CD4-positive, alpha-beta T cell treated with Interleukin-10 for 1 hour (primary cell): ENCODE results near the gene FAM20A.
"Not testable (repeated sequence)": the region's sequence is repeated elsewhere in the genome, so short reads cannot be mapped to it uniquely, and the experiment has no call there.

ENCODE experiments used
- DNase-seq: peaks from one replicate; pipeline ENCODE4 v3.0.0-alpha.2; 2020

The FAM20A gene

GRCh38 chr17:68518063-68518815, 82.9 kb downstream of the FAM20A start:
- no peak for DNase-seq

- not testable (repeated sequence) for DNase-seq
These were observed 83.6 kb downstream of the FAM20A start for GRCh38 chr17:68517605-68518004.

DNA sequence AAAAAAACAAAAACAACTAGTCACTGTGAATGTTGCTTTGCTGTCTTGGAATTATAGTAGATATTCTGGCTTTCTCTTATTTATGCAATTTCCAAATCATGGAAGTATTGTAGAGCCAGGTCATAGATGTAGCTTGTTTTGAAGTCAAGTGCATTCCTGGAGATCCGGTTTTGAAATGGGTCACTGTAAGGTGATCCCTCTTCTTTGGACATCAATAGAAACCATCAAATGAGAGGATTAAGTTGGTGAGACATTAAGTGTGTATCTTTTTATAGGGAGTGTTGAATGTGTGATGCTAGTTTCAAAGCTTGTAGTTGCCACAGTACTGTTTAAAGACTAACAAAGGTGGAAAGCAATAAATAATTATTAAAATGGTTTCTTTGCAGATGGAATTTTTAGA, 84.4 kb downstream of the FAM20A start:
- DNase-seq, result no peak

GRCh38 chr17:68514831-68515635, 86.1 kb downstream of the FAM20A start:
- no peak for DNase-seq

GRCh38 chr17:68513932-68514331, 87.2 kb downstream of the FAM20A start:
- no peak for DNase-seq

GRCh38 chr17:68512960-68513474, 88.2 kb downstream of the FAM20A start:
- no peak for DNase-seq

GRCh38 chr17:68512247-68512959, 88.8 kb downstream of the FAM20A start, which contains the start of gene PRKAR1A:
Gene PRKAR1A (plus strand): TSS chr17:68512430. CDS start chr17:68515400, 2,970 bp downstream.
- DNase-seq, result peak; percentile 94

DNA sequence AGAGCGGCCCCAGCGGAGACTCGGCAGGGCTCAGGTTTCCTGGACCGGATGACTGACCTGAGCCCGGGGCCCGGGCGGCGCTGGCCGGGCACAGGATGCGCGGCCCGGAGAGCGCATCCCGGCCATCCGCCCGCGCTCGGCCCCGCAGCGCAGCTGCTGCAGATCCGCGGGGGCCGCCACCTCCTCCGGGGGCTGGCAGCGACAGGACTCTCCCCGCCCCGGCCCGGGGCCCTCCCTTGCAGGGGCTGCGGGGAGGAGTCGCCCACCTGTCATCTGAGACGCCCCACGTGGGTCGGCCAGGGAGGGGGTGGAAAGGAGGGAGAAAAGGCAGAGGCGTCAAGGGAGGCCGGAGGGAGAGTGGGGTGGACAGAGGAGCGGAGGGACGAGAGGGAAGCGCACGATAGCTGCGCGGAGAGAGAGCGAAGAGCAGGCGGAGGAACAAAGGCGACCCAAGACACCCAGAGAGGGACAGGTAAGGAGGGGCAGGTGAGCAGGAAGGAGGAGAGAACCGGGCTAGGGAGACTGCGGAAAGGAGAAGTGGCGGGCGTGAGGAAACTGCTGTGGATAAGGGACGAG, 89.4 kb downstream of the FAM20A start:
- DNase-seq, result peak; percentile 81

DNA sequence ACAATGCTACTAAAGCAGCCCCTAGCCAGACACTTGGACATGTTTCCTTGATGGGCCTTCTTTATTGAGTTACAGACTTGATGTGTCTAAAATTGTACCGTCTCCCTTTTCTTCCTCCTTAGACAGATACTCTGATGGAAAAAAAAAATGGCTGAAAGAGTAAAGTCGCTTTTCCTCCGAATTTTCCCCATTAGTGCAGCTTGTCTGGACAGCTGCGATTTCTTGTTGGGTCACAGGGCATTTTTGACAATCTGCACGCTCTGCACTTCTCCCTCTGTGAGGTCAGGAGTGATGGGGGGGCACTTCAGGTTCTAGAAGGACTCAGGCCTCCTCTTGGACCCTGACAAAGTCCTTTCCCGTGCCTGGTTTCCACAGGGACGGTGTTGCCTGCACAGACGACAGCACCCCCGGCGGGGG, 89.9 kb downstream of the FAM20A start:
- DNase-seq, result no peak

- peak; percentile 22 for DNase-seq
These were observed 91.8 kb downstream of the FAM20A start for GRCh38 chr17:68509141-68510057.

DNA sequence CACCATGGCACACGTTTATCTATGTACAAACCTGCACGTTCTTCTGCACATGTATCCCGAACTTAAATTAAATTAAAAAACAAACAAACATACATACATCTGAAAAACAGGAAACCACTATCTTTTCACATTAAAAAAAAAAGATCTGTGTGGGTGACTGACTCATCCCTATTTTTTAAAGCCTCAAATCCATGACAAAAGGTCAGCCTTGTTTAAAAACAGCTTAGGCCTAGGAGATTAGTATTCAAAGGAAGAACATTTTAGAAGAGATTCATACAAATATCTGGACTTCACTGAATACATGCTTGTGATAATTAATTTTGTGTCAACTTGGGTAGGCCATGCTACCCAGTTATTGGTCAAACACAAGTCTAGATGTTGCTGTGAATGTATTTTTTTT, 93.6 kb downstream of the FAM20A start:
- no peak for DNase-seq

GRCh38 chr17:68505951-68506350, 95.2 kb downstream of the FAM20A start:
- DNase-seq, result no peak

DNA sequence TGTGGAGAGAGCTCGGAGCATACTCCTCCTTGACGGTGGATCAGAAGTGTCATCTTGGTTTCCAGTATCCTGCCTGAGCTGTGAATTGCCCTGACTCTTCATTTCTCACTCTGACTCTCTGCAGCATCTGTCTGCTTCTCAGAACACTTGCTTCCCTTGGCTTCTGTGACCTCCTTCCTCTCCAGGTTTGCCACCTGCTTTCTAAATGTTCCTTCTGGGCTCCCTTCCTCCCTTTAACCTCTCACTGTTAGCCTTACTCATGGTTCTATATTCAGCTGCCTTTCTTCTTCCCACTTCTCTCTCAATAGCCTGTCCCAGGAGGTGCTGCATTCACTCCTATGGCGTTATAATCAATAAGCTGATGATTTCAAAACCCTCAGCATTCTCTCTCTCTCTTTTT, 100.1 kb downstream of the FAM20A start:
- no peak for DNase-seq

DNA sequence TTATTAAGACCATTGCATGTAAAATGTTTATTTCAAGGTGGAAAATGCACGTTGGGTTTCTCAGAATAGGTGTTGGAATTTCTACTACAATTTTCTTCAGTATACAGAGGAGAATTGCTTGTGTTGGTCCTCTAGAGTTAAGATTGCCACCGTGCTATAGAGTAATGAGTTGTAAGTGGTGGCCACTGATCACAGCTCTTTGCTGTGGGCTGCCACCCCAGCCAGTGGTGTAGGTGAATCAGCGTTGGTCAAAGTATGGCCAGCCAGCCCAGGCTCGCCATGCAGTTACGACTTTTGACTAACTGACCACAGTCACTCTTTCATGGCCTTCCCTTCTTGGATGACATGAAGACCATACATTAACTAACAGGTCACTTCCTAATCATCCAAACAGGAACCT, 101.6 kb downstream of the FAM20A start:
- no peak for DNase-seq

- DNase-seq, result no peak
These were observed 102.5 kb downstream of the FAM20A start for GRCh38 chr17:68498479-68499326.

GRCh38 chr17:68497885-68498319, 103.3 kb downstream of the FAM20A start:
- DNase-seq, result peak; percentile 31

DNA sequence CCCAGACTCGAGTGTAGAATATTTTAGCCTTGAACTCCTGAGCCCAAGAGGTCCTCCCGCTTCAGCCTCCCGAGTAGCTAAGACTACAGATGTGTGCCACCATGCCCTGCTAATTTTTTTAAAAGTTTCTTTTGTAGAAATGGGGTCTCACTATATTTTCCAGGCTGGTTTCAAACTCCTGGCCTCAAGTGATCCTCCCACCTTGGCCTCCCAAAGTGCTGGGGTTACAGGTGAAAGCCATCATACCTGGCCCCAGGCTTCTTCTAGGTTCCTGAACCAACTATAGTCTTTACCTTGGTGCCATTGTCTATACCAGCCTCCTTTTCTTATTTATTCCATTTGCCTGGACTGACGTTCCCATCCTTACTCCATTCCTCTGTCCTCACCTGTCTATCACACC, 106.1 kb downstream of the FAM20A start:
- no peak for DNase-seq

GRCh38 chr17:68492394-68493054, 108.6 kb downstream of the FAM20A start:
- not testable (repeated sequence) for DNase-seq

GRCh38 chr17:68491381-68492231, 109.6 kb downstream of the FAM20A start:
- DNase-seq, result no peak
